Activated T-helper 1 cell treated with anti-CD3 and anti-CD28 coated beads, Interleukin-12 subunit alpha, Interleukin-12 subunit beta, Interleukin-2, Interleukin-4 antibody, amounts not matched to agents 30 ng/mL and 10 ng/mL and 1 ng/mL, durations not matched to agents 14 hours and 24 hours and 36 hours (primary cell): Measurements from ENCODE around the gene C2orf72. TPM values are rescaled to one million over a fixed set of nuclear protein-coding genes. Genes with fewer than 3 reads are reported as not detected.

Experiments used
- DNase-seq: peaks from one replicate; pipeline ENCODE4 v3.0.0; 2021; ENCODE audit warnings: low spot score
- H3K27ac Mint-ChIP-seq: one replicate; pipeline ENCODE4 v1.8.0; 2021; ENCODE audit warnings: mild to moderate bottlenecking, mixed read lengths
- H3K27me3 Mint-ChIP-seq: one replicate; pipeline ENCODE4 v1.8.0; 2022; ENCODE audit warnings: mild to moderate bottlenecking, moderate library complexity, mixed read lengths; ENCODE audit not compliant: insufficient read depth
- H3K36me3 Mint-ChIP-seq: one replicate; pipeline ENCODE4 v1.8.0; 2021; ENCODE audit warnings: low read depth, mixed read lengths
- H3K4me1 Mint-ChIP-seq: one replicate; pipeline ENCODE4 v1.8.0; 2021; ENCODE audit warnings: low read depth, mixed read lengths
- H3K4me3 Mint-ChIP-seq: one replicate; pipeline ENCODE4 v1.8.0; 2021; ENCODE audit warnings: mild to moderate bottlenecking, moderate library complexity, mixed read lengths
- H3K9me3 Mint-ChIP-seq: one replicate; pipeline ENCODE4 v1.8.0; 2021; ENCODE audit warnings: mixed read lengths
- intact Hi-C: fragments of 100-400 bp; cut with micrococcal nuclease; formaldehyde crosslinking; loops from one replicate; pipeline ENCODE4 v1.15.1; 2024
- total RNA-seq: library from RNA; stranded (reverse); gene quantifications from 2 replicates; pipeline ENCODE4 v1.2.3, GENCODE V29; 2022

C2orf72 gene
- total RNA-seq, 1 donor from 2014 or later = not detected

GRCh38 chr2:231088754-231089153 lies 51.4 kb downstream of the C2orf72 start:
- no peak for DNase-seq
- no peaks in the 10 kb centered on the region for H3K9me3 Mint-ChIP-seq
- intact Hi-C loops = no loop called here
- no peak overlapping the region for H3K4me3 Mint-ChIP-seq
- no peak overlapping the region for H3K27ac Mint-ChIP-seq
- H3K27me3 Mint-ChIP-seq = no peaks in the 10 kb centered on the region
- peaks cover 49% of the 10 kb centered on the region for H3K36me3 Mint-ChIP-seq
- H3K4me1 Mint-ChIP-seq = no peaks in the 10 kb centered on the region

GRCh38 chr2:231093933-231094332 lies 56.6 kb downstream of the C2orf72 start:
- H3K27me3 Mint-ChIP-seq = no peaks in the 10 kb centered on the region
- intact Hi-C loops = no loop called here
- H3K36me3 Mint-ChIP-seq = peaks cover 50% of the 10 kb centered on the region
- no peaks in the 10 kb centered on the region for H3K4me1 Mint-ChIP-seq
- H3K9me3 Mint-ChIP-seq = peaks cover 9% of the 10 kb centered on the region
- no peak overlapping the region for H3K4me3 Mint-ChIP-seq
- H3K27ac Mint-ChIP-seq = no peak overlapping the region
- DNase-seq = no peak

DNA sequence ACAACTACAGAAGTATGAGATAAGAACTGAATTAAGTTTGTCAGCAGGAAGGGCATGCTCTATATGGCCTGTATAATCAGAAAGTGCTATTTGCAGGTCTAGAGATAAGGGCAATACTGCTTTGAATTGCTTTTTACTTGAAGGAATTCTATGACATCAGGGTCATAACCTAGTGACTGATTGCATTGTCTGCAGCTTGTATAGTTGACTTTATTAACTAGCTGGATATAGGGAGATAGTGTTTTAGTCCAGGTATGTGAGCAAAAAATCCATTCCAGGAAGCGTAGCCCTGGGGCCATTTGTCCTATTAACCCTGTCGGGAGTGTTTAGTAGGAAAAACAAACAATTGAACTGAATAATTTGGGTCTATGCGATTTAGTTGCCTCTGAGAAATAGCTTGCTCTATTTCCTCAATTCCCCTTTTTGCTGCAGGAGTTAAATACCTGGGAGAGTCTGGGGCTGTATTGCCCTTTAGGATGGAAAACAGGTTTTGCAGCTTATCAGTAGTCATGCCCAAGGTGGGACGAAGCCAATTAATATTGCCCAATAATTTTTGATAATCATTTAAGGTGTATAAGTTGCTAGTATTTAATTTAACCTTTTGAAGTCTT lies 57.5 kb downstream of the C2orf72 start:
- no peaks in the 10 kb centered on the region for H3K27me3 Mint-ChIP-seq

More for the DNA sequence above, 57.5 kb downstream of the C2orf72 start:
- Mint-ChIP-seq H3K4me3 (no peak overlapping the region), H3K4me1 (no peaks in the 10 kb centered on the region), H3K9me3 (peaks cover 10% of the 10 kb centered on the region), H3K36me3 (peaks cover 49% of the 10 kb centered on the region), H3K27ac (no peak overlapping the region)
- no peak for DNase-seq
- intact Hi-C loops = no loop called here

Other genes with a start within 250 kb of the C2orf72 start
- 4.2 and 5.2 TPM in 2 replicates for gene ITM2C, start 172.6 kb upstream of the C2orf72 start, total RNA-seq
- 0.13 and 0.29 TPM in 2 replicates for gene GPR55, start 112.3 kb upstream of the C2orf72 start, total RNA-seq
- gene SPATA3, start 41.4 kb upstream of the C2orf72 start, total RNA-seq = not detected in 2 replicates
- gene PSMD1, start 19.3 kb downstream of the C2orf72 start, total RNA-seq = 172 and 181 TPM in 2 replicates
- not detected in 2 replicates for gene HTR2B, start 87.5 kb downstream of the C2orf72 start, total RNA-seq
- 2.2 and 3.8 TPM in 2 replicates for gene ARMC9, start 161.1 kb downstream of the C2orf72 start, total RNA-seq